Activated effector memory CD4-positive, alpha-beta T cell treated with Interleukin-2 at 50 U/mL for 16 hours (primary cell): Measurements from ENCODE around the gene ZDHHC12.
"Not testable (repeated sequence)": the region's sequence is repeated elsewhere in the genome, so short reads cannot be mapped to it uniquely, and the experiment has no call there.

ENCODE experiments used
- DNase-seq: peaks from one replicate; pipeline ENCODE4 v3.0.0-alpha.2; 2020

Gene ZDHHC12

DNA sequence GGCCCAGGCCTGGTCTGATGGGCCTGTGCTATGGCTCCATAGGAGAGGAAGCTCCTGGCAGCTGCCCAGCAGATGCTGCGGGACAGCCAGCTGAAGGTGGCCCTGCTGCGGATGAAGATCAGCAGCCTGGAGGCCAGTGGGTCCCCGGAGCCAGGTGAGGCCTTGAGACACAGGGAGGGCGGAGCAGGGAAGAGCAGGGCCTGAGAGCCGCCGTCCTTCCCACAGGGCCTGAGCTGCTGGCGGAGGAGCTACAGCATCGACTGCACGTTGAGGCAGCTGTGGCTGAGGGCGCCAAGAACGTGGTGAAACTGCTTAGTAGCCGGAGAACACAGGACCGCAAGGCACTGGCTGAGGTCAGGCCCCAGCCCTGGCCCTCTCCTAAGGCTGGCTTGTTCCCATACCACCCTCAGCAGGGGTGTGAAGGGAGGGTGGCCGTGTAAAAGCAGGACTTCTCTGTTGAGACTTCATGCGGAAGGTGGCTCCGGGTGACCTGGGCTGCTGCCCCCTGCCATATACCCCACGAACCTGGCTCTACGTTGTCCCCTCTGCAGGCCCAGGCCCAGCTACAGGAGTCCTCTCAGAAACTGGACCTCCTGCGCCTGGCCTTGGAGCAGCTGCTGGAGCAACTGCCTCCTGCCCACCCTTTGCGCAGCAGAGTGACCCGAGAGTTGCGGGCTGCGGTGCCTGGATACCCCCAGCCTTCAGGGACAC, 17.1 kb downstream of the ZDHHC12 start:
- no peak for DNase-seq

DNA sequence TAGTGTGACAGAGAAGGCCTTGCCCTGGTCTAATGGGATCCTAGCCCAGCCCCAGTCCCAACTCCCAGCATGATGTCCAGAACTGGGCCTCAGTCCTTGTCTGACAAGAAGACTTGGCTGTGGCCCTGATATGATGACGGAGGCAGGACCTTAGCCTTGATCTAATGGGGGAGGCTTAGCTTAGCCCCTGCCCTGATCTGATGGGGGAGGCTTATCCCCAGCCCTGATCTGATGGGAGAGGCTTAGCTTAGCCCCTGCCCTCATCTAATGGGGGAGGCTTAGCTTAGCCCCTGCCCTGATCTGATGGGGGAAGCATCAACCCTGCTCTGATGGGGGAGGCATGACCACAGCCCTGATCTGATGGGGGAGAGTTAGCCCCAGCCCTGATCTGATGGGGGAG, 17.9 kb downstream of the ZDHHC12 start:
- no peak for DNase-seq

DNA sequence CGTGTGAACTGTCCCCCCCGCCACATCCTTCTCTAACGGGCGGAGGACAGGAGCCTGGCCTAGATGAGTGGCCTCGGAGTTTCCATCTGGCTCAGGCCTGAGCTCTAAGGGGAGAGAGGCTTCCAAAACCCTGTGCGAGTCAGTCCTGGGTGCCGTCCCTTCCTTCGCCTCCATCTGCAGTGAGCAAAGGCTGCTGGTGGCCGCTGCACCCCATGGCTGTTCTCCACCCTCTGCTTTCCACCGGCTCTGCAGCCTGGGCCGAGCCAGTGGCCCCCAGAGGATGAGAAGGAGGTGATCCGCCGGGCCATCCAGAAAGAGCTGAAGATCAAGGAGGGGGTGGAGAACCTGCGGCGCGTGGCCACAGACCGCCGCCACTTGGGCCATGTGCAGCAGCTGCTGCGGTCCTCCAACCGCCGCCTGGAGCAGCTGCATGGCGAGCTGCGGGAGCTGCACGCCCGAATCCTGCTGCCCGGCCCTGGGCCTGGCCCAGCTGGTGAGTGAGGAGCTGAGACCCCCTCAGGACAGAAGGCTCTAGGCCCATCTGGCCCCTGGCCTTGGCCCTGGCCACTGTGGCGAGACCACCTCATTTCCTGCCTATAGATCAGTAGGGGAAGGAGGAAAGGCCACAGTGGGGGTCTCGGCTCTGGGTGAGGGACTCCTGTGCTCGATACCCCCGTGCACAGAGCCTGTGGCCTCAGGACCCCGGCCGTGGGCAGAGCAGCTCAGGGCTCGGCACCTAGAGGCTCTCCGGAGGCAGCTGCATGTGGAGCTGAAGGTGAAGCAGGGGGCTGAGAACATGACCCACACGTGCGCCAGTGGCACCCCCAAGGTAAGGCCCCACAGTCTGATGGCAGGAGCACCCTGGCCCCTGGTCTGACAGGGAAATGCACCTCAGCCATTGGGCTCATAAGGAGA, 18.6 kb downstream of the ZDHHC12 start:
- DNase-seq: no peak

DNA sequence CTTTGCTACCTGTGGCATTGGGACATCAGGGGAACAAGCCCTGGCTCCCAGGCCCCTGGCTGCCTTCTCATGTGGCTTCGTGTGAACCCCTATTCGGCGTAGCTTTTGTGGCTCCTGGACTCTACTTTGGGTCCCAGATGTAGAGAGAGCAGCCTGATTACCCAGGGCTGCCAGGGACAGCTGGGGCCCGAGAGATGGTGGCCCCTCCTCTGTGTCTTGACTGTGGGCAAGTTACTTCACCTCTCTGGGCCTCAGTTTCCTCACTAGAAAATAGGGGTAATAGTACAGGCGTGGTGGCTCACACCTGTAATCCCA, 19.6 kb downstream of the ZDHHC12 start:
- DNase-seq: no peak

DNA sequence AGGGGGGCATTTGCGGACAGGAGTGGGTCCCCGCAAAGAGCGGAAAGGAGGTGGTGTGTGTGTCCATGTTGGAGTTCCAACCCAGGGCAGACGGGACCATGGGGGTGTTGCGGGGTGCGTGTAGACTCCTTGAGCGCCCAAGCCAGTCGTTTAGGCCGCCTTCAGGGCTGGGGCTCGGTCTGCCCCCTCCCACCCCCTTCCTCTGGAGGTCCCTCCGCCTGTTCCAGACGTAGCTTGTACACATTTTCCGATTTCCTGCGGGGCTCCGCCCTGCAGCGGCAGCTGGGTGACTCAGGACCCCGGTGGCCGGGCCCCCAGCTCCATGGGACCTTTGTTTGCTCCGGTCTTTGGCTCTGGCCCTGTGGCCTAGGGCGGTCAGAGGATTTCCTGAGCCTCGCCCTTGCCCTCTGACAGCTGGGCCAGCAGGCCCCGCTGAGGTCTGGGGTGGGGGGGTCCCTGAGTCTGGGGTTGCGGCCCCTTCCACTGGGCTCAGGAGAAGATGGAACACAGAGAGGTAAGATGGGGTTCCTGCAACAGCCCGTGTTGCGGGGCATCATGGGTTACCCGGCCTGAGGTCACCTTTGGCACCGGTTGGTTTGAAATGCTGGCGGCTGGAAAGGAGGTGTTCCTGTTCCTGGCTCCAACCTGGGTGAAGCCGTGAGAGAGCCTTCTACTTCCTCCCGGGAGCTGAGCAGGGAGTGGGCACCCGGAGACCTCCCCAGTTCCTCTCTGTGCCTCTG, 20.1 kb downstream of the ZDHHC12 start:
- no peak for DNase-seq

DNA sequence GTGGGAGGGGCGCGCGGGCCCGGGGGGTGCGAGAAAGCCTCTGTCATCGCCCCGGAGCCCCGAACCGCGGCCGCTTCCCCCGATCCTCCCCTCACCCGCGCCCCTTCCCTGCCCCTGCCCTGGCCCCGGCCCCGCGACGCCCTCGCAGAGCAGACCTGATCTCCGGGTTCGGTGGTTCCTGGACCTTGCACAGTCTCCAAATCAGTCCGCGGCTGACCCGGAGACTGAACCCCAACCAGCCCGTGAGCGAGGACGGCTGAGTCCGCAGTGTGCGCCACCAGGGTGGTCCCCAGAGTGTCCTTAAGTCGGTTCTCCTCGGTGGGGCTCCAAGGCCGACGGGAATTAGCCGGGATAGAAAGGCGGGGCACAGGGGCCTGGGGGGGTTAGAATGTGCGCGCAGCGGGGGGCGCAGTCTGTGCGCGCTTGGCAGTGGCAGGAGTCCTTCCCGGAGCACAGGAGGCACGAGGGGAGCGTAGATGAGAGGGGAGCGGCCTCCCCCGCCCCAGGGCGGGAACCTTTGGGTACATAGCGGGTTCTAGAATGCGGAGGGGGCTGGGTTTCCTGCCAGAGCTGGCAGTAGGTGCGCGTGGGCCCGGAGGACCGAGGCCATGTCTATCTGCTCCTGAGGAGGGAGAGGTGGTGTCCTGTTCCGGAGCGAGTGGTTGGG, 20.8 kb downstream of the ZDHHC12 start:
- no peak for DNase-seq

DNA sequence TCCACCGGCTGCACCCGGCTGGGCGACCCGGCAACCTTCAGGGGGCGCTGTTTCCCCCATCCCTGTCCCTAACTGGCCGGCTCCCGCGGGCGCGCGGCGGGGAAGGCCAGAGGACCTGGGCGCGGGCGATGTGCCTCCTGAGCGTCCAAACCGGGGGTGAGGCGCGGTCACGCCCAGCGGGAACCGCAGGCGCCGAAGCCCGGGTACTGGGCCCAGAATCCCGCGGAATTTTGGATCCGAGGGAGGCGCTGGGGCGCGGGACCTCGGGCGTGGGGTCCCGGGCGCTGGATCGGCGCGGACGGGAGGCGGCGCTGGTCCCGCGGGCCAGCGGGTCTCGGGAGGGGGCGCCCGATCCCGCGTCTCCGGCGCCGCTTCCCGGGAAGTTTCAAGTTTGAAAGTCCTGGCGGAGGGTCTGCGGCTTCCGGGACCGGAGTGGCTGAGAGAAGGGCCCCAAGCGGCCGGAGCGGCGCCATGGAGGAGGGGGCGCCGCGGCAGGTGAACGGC, 21.4 kb downstream of the ZDHHC12 start, which contains the start of gene PKN3:
PKN3 (plus strand) TSS at position 59 of the 504 bp plus-strand sequence; CDS start at position 472, 413 bp downstream.
- DNase-seq: peak; percentile 76

DNA sequence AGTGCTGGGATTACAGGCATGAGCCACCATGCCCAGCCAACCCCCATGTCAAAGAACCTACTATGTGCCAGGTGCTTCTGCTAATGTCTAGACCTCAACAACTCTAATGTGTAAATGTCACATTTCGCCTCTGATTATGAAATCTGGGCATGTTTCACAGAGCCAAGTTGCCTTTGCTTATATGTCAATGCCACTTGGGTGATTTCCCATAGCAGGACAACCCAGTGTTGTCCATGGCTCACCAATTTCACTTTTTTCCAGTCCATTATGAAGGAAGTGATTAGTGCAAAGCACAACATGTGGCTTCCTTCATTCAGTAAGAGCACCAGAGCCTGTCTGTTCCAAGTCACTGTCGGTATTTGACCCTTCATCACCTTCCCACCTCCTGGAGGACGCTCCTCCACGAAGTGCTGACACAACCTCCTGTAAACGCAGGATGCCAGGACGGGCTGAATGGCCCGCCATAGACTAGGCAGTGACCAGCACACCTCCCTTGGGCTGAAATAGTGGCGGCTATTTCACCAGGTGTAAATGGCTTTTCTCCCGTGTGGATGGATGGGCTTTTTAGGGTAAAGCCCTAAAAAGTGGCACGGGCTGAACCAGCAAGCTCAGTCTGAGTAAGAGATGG, 22.6 kb downstream of the ZDHHC12 start:
- no peak for DNase-seq

DNA sequence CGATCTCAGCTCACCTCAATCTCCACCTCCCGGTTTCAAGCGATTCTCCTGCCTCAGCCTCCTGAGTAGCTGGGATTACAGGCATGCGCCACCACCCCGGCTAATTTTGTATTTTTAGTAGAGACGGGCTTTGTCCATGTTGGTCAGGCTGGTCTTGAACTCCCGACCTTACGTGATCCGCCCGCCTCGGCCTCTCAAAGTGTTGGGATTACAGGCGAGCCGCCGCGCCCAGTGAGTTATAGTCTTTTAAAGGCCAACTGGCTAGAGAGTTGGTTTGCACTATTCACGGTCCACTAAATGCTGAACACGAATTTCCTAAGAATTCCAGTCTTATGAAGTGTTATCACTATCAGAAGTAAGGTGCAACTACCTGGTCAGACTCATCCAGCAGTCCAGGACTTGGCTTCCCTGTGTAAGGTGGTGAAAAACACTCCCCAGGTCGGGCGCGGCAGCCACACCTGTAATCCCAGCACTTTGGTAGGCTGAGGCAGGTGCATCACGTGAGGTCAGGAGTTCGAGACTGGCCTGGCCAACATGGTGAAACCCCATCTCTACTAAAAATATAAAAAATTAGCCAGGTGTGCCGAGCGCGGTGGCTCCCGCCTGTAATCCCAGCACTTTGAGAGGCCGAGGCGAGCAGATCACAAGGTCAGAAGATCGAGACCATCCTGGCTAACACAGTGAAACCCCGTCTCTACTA, 24.7 kb downstream of the ZDHHC12 start:
- not testable (repeated sequence) for DNase-seq

DNA sequence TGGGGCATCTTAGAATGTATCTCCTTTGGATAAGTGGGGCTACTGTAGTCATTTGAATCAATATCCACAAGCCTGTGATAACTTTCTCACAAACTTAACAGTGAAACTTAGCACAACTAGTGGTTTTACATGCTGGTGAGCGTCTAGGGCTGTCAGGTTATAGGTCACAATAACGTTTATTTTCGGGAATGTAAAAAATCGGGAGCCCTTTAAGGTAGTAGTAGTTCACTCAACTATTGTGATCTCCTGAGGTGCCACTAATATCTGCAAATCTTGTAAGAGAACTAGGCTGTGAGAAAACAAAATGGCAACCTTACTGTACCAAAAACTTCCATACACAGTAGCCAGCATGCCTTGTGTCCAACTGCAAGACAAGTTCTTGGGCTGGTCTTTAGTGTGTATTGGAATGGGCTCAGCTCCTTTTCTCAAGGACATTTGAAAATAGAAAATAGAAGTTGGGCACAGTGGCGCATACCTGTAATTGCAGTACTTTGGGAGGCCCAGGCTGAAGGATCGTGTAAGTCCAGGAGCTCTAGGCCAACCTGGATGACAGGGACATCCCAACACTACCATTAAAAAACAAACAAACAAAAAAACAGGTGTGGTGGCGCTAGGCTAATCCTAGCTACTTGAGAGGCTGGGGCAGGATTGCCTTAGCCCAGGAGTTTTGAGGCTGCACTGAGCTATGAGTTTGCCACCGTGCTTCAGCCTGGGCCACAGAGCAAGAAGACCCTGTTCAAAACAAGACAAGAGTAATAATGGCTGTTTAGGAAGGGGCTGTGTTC, 26.8 kb downstream of the ZDHHC12 start:
- DNase-seq: no peak

DNA sequence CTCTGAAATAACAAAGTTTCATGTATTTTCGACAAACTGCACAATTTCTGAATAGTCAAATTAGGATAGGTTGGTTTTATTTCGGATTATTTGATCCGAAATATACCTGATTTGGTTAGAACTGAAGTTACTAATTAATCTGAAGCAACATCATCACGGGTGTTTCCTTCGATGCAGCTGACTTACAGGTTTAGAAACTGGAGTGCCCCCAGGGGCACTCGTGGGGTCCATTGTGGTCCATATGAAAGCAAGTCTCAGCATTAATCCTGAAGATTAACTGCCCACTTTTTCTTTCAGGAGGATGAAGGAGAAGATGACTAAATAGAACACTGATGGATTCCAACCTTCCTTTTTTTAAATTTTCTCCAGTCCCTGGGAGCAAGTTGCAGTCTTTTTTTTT, 29.6 kb downstream of the ZDHHC12 start:
- no peak for DNase-seq

DNA sequence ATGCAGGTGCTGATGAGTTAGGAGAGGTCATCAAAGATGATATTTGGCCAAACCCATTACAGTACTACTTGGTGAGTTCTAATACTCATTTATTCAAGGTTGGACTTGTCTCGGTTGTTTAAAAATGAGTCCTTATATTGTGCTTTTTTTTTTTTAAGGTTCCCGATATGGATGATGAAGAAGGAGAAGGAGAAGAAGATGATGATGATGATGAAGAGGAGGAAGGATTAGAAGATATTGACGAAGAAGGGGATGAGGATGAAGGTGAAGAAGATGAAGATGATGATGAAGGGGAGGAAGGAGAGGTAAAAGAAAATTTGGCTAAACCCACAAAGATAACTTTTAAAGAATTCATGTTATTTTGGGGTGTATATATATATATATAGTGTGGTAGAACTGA, 30.2 kb downstream of the ZDHHC12 start:
- DNase-seq: not testable (repeated sequence)

DNA sequence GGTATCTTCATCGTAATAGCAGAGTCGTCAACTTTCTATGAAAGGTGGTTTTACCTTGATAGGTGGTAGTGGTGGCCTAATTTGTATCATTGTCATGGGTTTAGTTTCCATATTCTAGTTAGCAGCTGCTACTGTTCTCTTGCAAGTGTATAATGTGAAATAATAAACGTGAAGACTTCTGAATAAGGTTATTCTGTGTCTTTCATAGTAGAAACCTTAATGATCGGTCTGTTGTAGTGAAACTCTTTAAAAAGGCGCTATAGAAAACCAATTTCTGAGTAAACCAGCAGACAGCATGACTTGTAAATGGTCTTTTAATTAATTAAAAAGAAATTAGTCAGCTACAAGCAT, 33.3 kb downstream of the ZDHHC12 start:
- no peak for DNase-seq

DNA sequence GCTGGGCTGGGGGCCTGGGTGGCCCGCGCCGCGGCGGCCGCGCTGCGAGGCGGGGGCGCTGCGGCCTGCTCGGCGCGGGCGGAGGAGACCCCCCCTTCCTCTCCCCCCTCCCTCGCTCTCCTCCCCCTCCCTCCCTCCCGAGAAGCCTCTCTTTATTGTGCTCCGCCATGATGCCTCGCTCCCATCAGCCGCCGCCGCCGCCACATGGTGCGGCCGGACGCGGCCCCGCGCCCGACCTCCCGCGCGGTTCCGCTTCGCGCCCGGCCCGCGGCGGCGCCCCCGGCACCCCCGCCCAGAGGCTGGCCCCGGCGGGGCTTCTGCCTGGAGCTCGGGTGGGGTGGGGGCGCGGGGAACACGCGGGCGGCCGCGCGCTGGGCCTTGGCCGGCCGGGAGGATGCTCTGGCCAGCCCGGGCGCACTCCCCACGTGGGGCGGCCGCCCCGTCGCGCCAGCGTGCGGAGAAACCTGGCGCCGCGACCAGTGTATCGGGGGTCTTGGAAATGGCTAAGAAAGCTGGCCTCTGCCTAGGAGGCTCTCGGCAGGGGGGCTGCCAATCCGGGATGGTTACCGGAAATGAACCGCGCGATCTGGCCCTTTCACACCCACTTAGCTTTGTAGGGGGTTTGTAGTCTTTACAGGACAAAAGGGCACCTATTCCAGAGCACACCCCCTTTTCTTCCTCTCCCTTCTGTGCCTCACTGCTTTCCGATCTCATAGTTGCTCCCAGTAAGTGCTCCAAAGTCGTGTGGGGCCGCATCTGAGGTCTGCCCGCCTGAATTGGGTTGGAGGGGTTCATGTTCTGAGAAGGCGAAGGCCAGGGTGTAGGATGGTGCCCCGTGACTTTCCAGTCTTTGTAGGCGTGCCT, 33.9 kb downstream of the ZDHHC12 start:
- DNase-seq: peak; percentile 49

DNA sequence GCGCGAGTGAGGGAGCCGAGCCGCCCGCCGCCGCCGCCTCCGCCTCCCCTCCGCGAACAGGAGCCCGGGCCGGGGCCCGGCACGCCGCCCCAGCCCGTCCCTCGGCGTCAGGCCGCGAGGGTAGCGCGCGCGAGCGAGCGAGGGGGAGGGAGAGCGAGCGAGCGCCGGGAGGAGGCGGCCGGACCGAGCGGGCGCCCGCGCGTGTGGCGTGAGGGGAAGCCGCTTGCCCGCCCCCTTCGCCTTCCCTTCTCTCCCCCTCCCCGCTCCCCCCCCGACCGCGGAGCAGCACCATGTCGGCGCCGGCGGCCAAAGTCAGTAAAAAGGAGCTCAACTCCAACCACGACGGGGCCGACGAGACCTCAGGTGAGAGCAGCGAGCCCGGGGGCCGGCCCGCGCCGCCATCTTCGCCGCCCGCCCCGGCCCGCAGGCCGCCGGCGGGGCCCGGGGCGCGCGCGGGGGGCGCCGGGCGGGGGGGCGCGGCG, 34.6 kb downstream of the ZDHHC12 start:
- DNase-seq: no peak

DNA sequence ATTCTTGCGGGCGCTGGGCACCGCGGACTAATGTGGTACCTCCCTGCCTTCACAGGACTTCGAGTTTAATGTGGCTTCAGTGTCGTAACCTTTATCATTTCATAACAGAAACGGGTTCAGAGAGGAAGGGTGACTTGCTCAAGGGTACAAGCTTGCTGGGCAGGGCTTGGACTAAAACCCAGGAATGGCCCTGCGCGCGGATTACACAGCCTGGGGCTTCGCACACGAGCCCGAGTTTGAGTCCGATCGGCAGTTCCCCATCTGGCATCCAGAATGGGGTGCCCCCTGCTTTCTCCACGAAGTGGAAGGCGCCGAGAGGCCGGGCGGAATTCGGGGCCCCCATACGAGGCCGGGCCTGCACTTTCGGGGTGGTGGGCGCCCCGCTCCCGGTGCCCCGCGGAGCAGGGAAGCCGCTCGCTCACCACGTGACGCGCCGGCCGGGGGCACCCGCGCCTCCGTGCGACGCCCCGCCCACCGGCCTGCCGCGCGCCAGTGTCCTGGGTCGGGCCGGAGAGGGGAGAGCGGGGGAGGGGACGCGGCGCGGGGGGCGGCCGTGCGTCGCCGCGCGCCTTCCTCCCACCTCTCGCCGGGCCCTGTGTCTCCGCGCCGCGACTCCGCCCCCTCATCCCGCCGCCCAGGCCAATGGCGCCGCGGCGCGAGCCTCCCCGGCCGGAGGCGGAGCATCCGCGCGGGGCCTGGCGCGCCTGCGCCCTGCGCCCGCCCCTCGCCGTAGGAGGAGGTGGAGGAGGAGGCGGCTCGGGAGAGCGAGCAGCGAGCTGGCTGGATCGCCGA, 35.2 kb downstream of the ZDHHC12 start, which contains the start of gene SET:
SET (plus strand) TSS at position 722 of the 792 bp plus-strand sequence. CDS start 361 bp downstream, outside the sequence.
- DNase-seq: peak; percentile 92

DNA sequence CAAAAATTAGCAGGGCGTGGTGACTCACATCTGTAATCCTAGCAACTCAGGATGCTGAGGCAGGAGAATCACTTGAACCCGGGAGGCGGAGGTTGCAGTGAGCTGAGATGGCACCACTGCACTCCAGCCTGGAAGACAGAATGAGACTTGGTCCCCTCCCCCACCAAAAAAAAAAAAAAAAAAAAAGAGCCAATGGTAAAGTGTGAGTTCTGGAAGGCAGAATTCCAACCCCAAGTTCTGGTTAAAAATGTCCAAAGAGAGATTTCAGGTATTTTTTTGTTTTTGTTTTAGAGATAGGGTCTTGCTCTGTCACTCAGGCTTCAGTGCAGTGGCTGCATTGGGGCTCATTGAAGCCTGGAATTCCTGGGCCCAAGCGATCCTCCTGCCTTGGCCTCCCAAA, 36.5 kb downstream of the ZDHHC12 start:
- no peak for DNase-seq

DNA sequence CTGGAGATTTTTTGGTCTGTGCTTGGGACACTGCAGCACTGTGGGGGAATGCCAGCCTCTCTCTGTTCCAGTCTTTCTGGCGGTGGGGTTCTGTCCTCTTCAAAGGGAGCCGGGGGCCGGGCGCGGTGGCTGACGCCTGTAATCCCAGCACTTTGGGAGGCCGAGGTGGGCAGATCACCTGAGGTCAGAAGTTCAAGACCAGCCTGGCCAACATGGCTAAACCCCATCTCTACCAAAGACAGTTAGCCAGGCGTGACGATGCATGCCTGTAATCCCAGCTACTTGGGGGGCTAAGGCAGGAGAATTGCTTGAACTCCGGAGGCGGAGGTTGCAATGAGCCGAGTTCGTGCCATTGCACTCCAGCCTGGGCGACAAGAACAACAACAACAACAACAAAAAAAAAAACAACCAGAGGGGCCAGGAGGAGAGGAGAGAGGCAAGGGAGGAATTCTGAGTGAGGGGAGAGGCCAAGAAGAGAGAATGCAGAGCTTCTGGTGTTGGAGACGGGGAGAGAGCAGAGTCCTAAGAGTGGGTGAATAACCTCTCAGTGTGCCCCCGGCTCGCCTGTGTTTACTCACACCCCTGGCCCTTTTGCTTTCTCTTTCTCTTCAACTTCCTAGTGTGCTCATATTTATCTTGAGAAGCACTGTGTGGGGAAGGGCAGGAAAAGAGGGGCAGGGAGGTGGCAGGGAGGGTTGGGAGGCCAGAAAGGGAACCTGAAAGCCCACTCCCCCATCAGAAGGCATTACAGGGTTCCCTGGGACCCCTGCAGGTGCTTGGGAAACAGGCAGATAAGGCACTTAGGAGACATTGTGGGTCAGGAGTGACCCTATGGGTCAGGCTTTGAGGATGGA, 38.1 kb downstream of the ZDHHC12 start:
- DNase-seq: no peak
